K562 (cell line): ENCODE results near the gene UQCR11. TPM values are rescaled to one million over a fixed set of nuclear protein-coding genes. Genes with fewer than 3 reads are reported as not detected.

ENCODE experiments used
- GABPB1 ChIP-seq: sonication (generic); formaldehyde crosslinking; IDR thresholded peaks from 2 replicates; pipeline ENCODE4 v1.8.0; 2022; ENCODE audit warnings: mild to moderate bottlenecking, missing genetic modification reagents
- KDM2B ChIP-seq: fragments of 250-450 bp; sonication (Bioruptor Pico); IDR thresholded peaks from 2 replicates; pipeline ENCODE4 v1.8.0; 2021; ENCODE audit warnings: mild to moderate bottlenecking, moderate library complexity
- LEF1 ChIP-seq: fragments of 450-650 bp; IDR thresholded peaks from 2 replicates; pipeline ENCODE4 v1.6.1; 2016; ENCODE audit warnings: mild to moderate bottlenecking
- MAZ ChIP-seq, 2 experiments: fragments of 450-650 bp in 1 of 2; sonication (generic) in 1 of 2; formaldehyde crosslinking; IDR thresholded peaks in 1 of 2; conservative IDR thresholded peaks in 1 of 2; 2 replicates each; pipeline versions ENCODE4 v1.4.0 to v1.5.0; 2020; ENCODE audit warnings: mild to moderate bottlenecking in 1 of 2, missing genetic modification reagents in 1 of 2
- MTA1 ChIP-seq: fragments of 450-650 bp; IDR thresholded peaks from 2 replicates; pipeline ENCODE4 v1.6.1; 2017; ENCODE audit warnings: borderline replicate concordance
- NBN ChIP-seq: fragments of 450-650 bp; IDR thresholded peaks from 2 replicates; pipeline ENCODE4 v1.6.1; 2016; ENCODE audit warnings: low read depth, mild to moderate bottlenecking
- NFE2 ChIP-seq: IDR thresholded peaks from 2 replicates; pipeline ENCODE4 v1.6.1; 2014; ENCODE audit warnings: antibody characterized with exemption, low read depth
- PCBP1 ChIP-seq: fragments of 200-400 bp; formaldehyde crosslinking; IDR thresholded peaks from 2 replicates; pipeline ENCODE4 v1.6.1; 2018; ENCODE audit warnings: mild to moderate bottlenecking, low read depth, low read length; ENCODE audit not compliant: poor library complexity, severe bottlenecking
- POLR2G ChIP-seq: fragments of 200-400 bp; formaldehyde crosslinking; IDR thresholded peaks from 2 replicates; pipeline ENCODE4 v1.6.1; 2017; ENCODE audit warnings: low read depth, mild to moderate bottlenecking, antibody characterized with exemption, low read length, moderate library complexity
- RBM34 ChIP-seq: fragments of 200-400 bp; formaldehyde crosslinking; IDR thresholded peaks from 2 replicates; pipeline ENCODE4 v1.6.1; 2018; ENCODE audit warnings: low read length, borderline replicate concordance; ENCODE audit not compliant: insufficient read depth
- SRSF9 ChIP-seq: fragments of 200-400 bp; formaldehyde crosslinking; IDR thresholded peaks from 2 replicates; pipeline ENCODE4 v1.6.1; 2017; ENCODE audit warnings: low read depth, low read length, borderline replicate concordance
- STAG1 ChIP-seq: sonication (generic); formaldehyde crosslinking; IDR thresholded peaks from 2 replicates; pipeline ENCODE4 v1.5.0; 2020; ENCODE audit warnings: missing genetic modification reagents, borderline replicate concordance
- TAF1 ChIP-seq: IDR thresholded peaks from 2 replicates; pipeline ENCODE4 v1.6.1; 2011; ENCODE audit warnings: mild to moderate bottlenecking, low read length, moderate library complexity; ENCODE audit not compliant: insufficient read depth, control insufficient read depth, severe bottlenecking; ENCODE audit errors: extremely low read depth
- TEAD4 ChIP-seq, 2 experiments: sonication (generic) in 1 of 2; formaldehyde crosslinking in 1 of 2; IDR thresholded peaks; 2 replicates each; pipeline versions ENCODE4 v1.6.1 to v1.8.0; 2012 to 2022; ENCODE audit warnings: borderline replicate concordance in 1 of 2, inconsistent platforms in 1 of 2, low read length in 1 of 2, mild to moderate bottlenecking in 1 of 2, missing genetic modification reagents in 1 of 2
- ZKSCAN3 ChIP-seq: fragments of 250-450 bp; sonication (Bioruptor Pico); IDR thresholded peaks from 2 replicates; pipeline ENCODE4 v1.4.0; 2020
- ZNF224 ChIP-seq: sonication (generic); formaldehyde crosslinking; IDR thresholded peaks from 2 replicates; pipeline ENCODE4 v1.8.0; 2022; ENCODE audit warnings: mild to moderate bottlenecking, missing genetic modification reagents
- ZNF263 ChIP-seq: sonication (generic); formaldehyde crosslinking; IDR thresholded peaks from 2 replicates; pipeline ENCODE4 v1.8.0; 2022; ENCODE audit warnings: mild to moderate bottlenecking, missing genetic modification reagents, borderline replicate concordance
- polyA plus RNA-seq, 8 experiments: library from polyadenylated mRNA; depleted of rRNA in 4 of 8; stranded (reverse) in 5 of 8; unstranded in 3 of 8; fragments of >200 nt; fragmentation: Nextera tagmentation in 2 of 8; fragmentation: Illumina TruSeq in 1 of 8; extraction: Ambion mirVana in 2 of 8; extraction: Trizol in 1 of 8; gene quantifications; 2 replicates each; pipeline versions ENCODE4 v1.2.1 to v1.2.3, GENCODE V29; 2011 to 2014; ENCODE audit warnings: inconsistent platforms in 1 of 8, missing spikeins in 1 of 8
- total RNA-seq, 7 experiments: library from RNA; depleted of rRNA in 6 of 7; stranded (reverse); fragments of >200 nt in 6 of 7; fragmentation: Illumina TruSeq in 2 of 7; extraction: Trizol in 2 of 7; gene quantifications; 2 replicates each; pipeline versions ENCODE4 v1.2.1 to v1.2.3, GENCODE V29; 2011 to 2021; ENCODE audit warnings: low replicate concordance in 1 of 7
- TF ChIP-seq, protein P1 (sequence below), 2 experiments: fragments of 200-800 bp in 1 of 2; sonication (Bioruptor generic) in 1 of 2; sonication (generic) in 1 of 2; formaldehyde crosslinking in 1 of 2; IDR thresholded peaks in 1 of 2; conservative IDR thresholded peaks in 1 of 2; 2 replicates each; pipeline versions ENCODE4 v1.5.0 to v1.6.1; 2016 to 2020; ENCODE audit warnings: missing compliant biosample characterization in 1 of 2, missing genetic modification characterization in 1 of 2, missing genetic modification reagents in 1 of 2
- TF ChIP-seq, protein P2 (sequence below): fragments of 450-650 bp; IDR thresholded peaks from 2 replicates; pipeline ENCODE4 v1.6.1; 2018; ENCODE audit not compliant: partially characterized antibody
- TF ChIP-seq, protein P3 (sequence below): fragments of 450-650 bp; IDR thresholded peaks from 2 replicates; pipeline ENCODE4 v1.6.1; 2016; ENCODE audit warnings: borderline replicate concordance

UQCR11 gene
- total and polyA plus RNA-seq, 9 of the 15 experiments (the other 6 are each of a cell fraction or from before 2014, with no cell fraction given), result 57.6 to 394 (median 259) TPM

DNA sequence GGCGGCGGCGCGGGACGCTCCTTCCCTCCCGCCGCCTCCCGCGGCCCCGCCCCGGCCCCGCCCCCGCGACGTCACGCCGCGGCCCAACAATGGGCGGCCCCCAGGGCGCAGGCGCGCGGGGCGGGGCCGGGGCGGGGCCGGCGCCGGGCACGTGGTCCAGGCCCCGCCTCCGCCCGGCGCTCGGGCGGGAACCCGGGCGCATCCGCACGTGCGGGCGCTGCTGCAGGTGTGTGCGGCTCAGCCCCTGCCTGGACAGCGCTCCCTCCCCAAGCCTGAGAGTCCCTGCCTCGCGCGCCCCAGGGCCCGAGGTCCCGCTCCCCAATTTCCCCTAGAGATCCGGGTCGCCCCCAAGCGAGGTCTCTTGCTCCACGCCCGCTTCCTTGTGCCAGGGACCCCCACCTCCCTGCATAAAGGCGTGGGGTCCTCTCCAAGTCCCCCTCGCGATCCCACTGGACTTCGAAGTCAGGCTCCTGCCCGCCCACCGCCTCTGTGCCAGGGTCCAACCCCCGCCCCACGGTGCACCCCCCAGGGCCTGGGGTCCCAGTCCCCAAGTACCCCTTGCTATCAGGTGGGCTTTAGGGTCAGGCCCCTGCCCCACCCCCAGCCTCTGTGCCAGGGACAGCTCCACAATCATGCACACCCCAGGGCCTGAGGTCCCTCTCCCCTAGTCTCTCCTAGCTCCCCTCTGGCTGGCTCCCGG is 36.8 kb downstream of the UQCR11 start, which contains the start of gene MEX3D (continued):
- peak; percentile 62 for TF ChIP-seq POLR2G
- peak; percentile 25 to 55; a peak in 1 of 4 replicates for TF ChIP-seq MAZ (CRISPR knock-in tag; conservative IDR thresholded peaks at IDR 0.05 in 1 of 2, IDR thresholded peaks at IDR 0.05 in 1 of 2)
- 0 out of 2 replicates have a peak, but pooled peaks have one; percentile 52 for TF ChIP-seq KDM2B
- TF ChIP-seq LEF1, result no peak
- no peak for TF ChIP-seq ZNF224 (CRISPR knock-in tag)
- 0 out of 2 replicates have a peak, but pooled peaks have one; percentile 45 for TF ChIP-seq ZNF263
- TF ChIP-seq, protein P1, sequence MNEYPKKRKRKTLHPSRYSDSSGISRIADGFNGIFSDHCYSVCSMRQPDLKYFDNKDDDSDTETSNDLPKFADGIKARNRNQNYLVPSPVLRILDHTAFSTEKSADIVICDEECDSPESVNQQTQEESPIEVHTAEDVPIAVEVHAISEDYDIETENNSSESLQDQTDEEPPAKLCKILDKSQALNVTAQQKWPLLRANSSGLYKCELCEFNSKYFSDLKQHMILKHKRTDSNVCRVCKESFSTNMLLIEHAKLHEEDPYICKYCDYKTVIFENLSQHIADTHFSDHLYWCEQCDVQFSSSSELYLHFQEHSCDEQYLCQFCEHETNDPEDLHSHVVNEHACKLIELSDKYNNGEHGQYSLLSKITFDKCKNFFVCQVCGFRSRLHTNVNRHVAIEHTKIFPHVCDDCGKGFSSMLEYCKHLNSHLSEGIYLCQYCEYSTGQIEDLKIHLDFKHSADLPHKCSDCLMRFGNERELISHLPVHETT (CRISPR knock-in tag; conservative IDR thresholded peaks at IDR 0.05 in 1 of 2, IDR thresholded peaks at IDR 0.05 in 1 of 2), result 0 out of 4 replicates have a peak, but pooled peaks of 1 of the 2 experiments have one; percentile 38
- TF ChIP-seq MTA1, result no peak
- no peak for TF ChIP-seq NFE2
- no peak for TF ChIP-seq NBN
- TF ChIP-seq GABPB1 (CRISPR knock-in tag), result peak; percentile 47; the same call in 1 of the 2 replicates
- TF ChIP-seq TEAD4 (IDR thresholded peaks at IDR 0.05; ENCODE audit: low read length), result peak; percentile 43; the same call in 1 of the 2 replicates
- TF ChIP-seq TEAD4 (CRISPR knock-in tag; IDR thresholded peaks at IDR 0.05; ENCODE audit: borderline replicate concordance), result no peak
- TF ChIP-seq ZKSCAN3 (CRISPR knock-in tag), result no peak
- TF ChIP-seq, protein P2, sequence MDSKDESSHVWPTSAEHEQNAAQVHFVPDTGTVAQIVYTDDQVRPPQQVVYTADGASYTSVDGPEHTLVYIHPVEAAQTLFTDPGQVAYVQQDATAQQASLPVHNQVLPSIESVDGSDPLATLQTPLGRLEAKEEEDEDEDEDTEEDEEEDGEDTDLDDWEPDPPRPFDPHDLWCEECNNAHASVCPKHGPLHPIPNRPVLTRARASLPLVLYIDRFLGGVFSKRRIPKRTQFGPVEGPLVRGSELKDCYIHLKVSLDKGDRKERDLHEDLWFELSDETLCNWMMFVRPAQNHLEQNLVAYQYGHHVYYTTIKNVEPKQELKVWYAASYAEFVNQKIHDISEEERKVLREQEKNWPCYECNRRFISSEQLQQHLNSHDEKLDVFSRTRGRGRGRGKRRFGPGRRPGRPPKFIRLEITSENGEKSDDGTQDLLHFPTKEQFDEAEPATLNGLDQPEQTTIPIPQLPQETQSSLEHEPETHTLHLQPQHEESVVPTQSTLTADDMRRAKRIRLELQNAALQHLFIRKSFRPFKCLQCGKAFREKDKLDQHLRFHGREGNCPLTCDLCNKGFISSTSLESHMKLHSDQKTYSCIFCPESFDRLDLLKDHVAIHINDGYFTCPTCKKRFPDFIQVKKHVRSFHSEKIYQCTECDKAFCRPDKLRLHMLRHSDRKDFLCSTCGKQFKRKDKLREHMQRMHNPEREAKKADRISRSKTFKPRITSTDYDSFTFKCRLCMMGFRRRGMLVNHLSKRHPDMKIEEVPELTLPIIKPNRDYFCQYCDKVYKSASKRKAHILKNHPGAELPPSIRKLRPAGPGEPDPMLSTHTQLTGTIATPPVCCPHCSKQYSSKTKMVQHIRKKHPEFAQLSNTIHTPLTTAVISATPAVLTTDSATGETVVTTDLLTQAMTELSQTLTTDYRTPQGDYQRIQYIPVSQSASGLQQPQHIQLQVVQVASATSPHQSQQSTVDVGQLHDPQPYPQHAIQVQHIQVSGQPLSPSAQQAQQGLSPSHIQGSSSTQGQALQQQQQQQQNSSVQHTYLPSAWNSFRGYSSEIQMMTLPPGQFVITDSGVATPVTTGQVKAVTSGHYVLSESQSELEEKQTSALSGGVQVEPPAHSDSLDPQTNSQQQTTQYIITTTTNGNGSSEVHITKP, result no peak
- TF ChIP-seq SRSF9, result no peak
- TF ChIP-seq PCBP1, result no peak
- TF ChIP-seq, protein P3, sequence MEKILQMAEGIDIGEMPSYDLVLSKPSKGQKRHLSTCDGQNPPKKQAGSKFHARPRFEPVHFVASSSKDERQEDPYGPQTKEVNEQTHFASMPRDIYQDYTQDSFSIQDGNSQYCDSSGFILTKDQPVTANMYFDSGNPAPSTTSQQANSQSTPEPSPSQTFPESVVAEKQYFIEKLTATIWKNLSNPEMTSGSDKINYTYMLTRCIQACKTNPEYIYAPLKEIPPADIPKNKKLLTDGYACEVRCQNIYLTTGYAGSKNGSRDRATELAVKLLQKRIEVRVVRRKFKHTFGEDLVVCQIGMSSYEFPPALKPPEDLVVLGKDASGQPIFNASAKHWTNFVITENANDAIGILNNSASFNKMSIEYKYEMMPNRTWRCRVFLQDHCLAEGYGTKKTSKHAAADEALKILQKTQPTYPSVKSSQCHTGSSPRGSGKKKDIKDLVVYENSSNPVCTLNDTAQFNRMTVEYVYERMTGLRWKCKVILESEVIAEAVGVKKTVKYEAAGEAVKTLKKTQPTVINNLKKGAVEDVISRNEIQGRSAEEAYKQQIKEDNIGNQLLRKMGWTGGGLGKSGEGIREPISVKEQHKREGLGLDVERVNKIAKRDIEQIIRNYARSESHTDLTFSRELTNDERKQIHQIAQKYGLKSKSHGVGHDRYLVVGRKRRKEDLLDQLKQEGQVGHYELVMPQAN, result no peak
- no peak for TF ChIP-seq RBM34
- 0 out of 2 replicates have a peak, but pooled peaks have one; percentile 25 for TF ChIP-seq STAG1 (CRISPR knock-in tag)
- no peak for TF ChIP-seq TAF1
